RWPE1 (cell line): Measurements from ENCODE around the gene MGME1.

Source experiments
- CTCF ChIA-PET: fragments of 350-600 bp; sonication (Branson Sonifier 250); formaldehyde crosslinking; extraction: SDS; loops from one replicate; lab custom pipeline; 2021; lab: Yijun Ruan, JAX
- POLR2A ChIA-PET: fragments of 400-600 bp; formaldehyde crosslinking; extraction: SDS; loops from one replicate; lab custom pipeline; 2020; ENCODE audit warnings: antibody characterized with exemption; ENCODE audit not compliant: low non-redundant PET; lab: Yijun Ruan, JAX
- DNase-seq: peaks from one replicate; pipeline ENCODE4 v3.0.0; 2012; ENCODE audit warnings: low spot score
- H3K27ac ChIP-seq: fragments of 450-650 bp; 2 replicates; pipeline ENCODE4 v1.5.1; 2017
- CTCF ChIP-seq: fragments of 450-650 bp; conservative IDR thresholded peaks from 2 replicates; pipeline ENCODE4 v1.5.1; 2017; ENCODE audit warnings: low read depth, mild to moderate bottlenecking

Gene MGME1

GRCh38 chr20:17928211-17928611, 40.6 kb upstream of the MGME1 start:
- no peak for TF ChIP-seq CTCF
- POLR2A ChIA-PET = no interaction called here
- CTCF ChIA-PET = interaction anchor here (0.6 kb wide), 1 partner anchor 9 kb away, joined by 4 read pairs; no protein-coding TSS in a partner anchor
- no peak for DNase-seq
- H3K27ac ChIP-seq = no peak overlapping the region

GRCh38 chr20:17928633-17929311, 40.0 kb upstream of the MGME1 start:
- DNase-seq = no peak
- ChIA-PET POLR2A (no interaction called here), CTCF (no interaction called here)
- H3K27ac ChIP-seq = no peak overlapping the region
- TF ChIP-seq CTCF = no peak

- ChIA-PET CTCF (no interaction called here), POLR2A (no interaction called here)
- TF ChIP-seq CTCF = no peak
- no peak overlapping the region for H3K27ac ChIP-seq
- DNase-seq = no peak
These were observed 37.3 kb upstream of the MGME1 start for GRCh38 chr20:17931513-17931912.

- TF ChIP-seq CTCF = no peak
- no peak overlapping the region for H3K27ac ChIP-seq
- CTCF ChIA-PET = no interaction called here
- DNase-seq = no peak
- POLR2A ChIA-PET = no interaction called here
These were observed 36.4 kb upstream of the MGME1 start for GRCh38 chr20:17932396-17932795.

- CTCF ChIA-PET = no interaction called here
These were observed 35.7 kb upstream of the MGME1 start for GRCh38 chr20:17933121-17933520.

GRCh38 chr20:17933711-17934110, 35.1 kb upstream of the MGME1 start:
- ChIA-PET CTCF (no interaction called here), POLR2A (no interaction called here)
- TF ChIP-seq CTCF = no peak
- no peak overlapping the region for H3K27ac ChIP-seq
- no peak for DNase-seq

More at GRCh38 chr20:17933121-17933520, 35.7 kb upstream of the MGME1 start:
- no peak for DNase-seq
- H3K27ac ChIP-seq = no peak overlapping the region
- no peak for TF ChIP-seq CTCF
- POLR2A ChIA-PET = no interaction called here
